Jurkat, Clone E6-1 (cell line): ENCODE results near the gene DEAF1.
A peak's percentile ranks its signal among the peaks of the same experiment; 100 is the strongest.

Experiments used
- DNase-seq: peaks from one replicate; pipeline ENCODE4 v3.0.0-alpha.2; 2011; ENCODE audit warnings: low read depth, low spot score
- H3K4me3 ChIP-seq: 2 replicates; pipeline ENCODE4 v1.5.1; 2011; ENCODE audit warnings: mild to moderate bottlenecking, low read length, control low read depth, moderate library complexity

The DEAF1 gene

DNA sequence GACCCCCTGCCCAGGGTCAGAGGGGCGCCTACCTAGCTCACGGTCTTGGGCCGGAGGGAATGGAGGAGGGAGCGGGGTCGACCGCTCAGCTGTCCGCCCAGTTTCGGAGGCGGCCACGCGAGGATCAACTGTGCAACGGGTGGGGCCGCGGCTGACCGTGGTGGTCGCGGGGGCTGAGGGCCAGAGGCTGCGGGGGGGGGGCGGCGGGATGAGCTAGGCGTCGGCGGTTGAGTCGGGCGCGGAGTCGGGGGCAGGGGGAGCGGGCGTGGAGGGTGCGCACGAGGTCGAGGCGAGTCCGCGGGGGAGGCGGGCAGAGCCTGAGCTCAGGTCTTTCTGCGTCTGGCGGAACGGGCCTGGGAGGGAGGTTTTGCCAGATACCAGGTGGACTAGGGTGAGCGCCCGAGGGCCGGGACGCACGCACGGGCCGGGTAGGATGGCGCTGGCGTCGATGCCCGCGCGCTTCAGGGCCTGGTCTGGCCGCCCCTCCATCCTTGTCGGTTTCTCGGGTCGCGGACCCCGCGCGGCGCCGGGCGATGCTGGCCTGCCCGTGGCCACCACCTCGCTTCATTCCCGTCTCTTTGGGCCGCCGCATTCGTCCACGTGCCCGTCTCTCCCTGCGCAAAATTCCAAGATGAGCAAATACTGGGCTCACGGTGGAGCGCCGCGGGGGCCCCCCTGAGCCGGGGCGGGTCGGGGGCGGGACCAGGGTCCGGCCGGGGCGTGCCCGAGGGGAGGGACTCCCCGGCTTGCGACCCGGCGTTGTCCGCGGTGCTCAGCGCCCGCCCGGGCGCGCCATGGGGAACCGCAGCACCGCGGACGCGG, 58.3 kb downstream of the DEAF1 start, which contains the start of gene DRD4:
Gene DRD4 (plus strand): TSS at position 759 of the 822 bp plus-strand sequence. CDS start 36 bp downstream, at position 795.
- DNase-seq: no peak

DNA sequence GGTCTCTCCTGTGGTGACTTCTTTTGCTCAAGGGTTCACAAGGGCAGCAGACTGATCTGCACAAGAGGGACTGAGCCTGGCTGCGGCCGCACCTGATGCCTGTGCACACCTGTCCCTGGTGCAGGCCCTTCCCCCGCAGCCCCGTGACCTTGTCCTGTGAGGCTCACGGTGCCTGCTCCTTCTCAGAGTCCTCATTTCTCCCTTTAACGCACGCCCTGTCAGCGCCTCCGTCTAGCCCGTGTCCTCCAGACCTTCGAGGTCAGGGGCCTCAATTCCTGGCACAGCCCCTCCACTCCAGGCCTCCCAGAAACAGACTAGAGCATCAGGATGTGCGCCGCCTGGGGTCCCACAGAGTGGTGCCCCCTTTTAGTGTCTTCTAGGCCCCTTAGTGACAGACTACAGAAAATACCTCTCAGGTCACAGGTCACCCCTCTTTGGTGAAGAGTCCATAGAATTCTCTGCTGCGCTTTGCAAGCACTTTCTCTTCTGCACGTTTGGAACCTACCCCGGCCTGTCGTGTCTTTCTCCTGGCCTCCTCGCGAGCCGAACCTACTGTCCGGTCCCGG, 59.0 kb downstream of the DEAF1 start:
- no peak for DNase-seq
- H3K4me3 ChIP-seq: no peak overlapping the region

More for the DNA sequence above, 58.3 kb downstream of the DEAF1 start, which contains the start of gene DRD4:
- H3K4me3 ChIP-seq: no peak within 1 kb of the TSS

DNA sequence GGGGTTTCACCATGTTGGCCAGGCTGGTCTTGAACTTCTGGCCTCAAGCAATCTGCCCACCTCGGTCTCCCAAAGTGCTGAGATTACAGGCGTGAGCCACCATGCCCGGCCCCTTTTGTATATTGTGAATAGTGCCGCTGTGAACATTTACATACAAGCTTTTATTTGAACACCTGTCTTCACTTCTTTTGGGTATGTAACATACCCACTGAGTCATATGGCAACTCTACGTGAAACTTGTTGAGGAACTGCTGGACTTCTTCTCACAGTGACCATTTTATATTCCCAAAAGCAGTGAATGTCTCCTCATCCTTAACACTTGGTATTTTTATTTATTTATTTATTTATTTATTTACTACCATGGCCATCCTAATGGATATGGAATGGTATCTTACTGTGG, 64.2 kb downstream of the DEAF1 start:
- no peak for DNase-seq
- no peak overlapping the region for H3K4me3 ChIP-seq

DNA sequence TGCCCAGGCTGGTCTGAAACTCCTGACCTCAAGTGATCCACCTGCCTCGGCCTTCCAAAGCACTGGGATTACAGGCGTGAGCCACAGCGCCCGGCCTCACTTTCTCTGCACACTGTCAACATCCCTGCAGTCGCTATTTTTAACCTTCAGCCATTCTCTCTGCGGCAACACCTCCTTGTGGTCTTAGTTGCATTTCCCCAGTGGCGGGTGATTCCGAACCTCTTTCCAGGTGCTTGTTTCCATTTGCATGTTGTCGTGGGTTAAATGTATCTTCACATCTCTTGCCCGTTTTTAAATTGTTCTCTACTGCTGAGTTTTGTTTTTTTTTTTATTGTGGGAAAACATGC, 65.8 kb downstream of the DEAF1 start:
- peak; percentile 36 for DNase-seq

DNA sequence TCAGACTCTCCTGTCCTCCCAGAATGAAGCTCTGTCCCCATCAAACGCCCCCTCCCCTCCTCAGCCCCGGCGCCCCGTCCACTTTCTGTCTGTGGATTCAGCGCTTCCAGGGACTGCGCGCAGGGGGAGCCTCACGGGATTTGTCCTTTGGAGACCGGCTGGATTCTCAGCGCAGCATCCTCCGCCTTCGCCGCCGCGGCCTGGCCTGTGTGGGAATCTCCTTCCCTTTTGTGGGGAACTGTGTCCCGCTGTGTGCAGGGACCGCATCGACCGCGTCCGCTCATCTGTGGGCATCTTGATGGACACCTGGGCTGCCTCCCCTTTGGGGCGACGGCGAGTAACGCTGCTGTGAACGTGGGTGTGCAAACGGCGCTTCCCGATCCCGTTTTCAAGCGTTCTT, 67.0 kb downstream of the DEAF1 start:
- H3K4me3 ChIP-seq: peak overlapping the region; percentile 46
- DNase-seq: no peak

More for the DNA sequence above, 65.8 kb downstream of the DEAF1 start:
- H3K4me3 ChIP-seq: no peak overlapping the region

DNA sequence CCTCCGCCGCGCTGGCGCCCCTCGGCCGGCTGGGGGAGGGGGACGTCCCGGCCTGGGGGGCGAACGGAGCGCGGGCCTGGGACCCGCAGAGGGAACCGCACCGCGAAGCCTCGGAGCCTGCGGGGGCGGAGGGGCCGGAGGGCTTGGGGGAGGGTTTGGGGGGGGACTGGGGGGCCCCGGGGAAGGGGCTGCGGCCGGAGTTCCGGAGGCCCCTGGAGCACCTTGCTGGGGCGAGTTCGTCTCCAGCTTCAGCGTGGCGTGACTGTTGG, 67.8 kb downstream of the DEAF1 start:
- no peak for DNase-seq
- H3K4me3 ChIP-seq: no peak overlapping the region

DNA sequence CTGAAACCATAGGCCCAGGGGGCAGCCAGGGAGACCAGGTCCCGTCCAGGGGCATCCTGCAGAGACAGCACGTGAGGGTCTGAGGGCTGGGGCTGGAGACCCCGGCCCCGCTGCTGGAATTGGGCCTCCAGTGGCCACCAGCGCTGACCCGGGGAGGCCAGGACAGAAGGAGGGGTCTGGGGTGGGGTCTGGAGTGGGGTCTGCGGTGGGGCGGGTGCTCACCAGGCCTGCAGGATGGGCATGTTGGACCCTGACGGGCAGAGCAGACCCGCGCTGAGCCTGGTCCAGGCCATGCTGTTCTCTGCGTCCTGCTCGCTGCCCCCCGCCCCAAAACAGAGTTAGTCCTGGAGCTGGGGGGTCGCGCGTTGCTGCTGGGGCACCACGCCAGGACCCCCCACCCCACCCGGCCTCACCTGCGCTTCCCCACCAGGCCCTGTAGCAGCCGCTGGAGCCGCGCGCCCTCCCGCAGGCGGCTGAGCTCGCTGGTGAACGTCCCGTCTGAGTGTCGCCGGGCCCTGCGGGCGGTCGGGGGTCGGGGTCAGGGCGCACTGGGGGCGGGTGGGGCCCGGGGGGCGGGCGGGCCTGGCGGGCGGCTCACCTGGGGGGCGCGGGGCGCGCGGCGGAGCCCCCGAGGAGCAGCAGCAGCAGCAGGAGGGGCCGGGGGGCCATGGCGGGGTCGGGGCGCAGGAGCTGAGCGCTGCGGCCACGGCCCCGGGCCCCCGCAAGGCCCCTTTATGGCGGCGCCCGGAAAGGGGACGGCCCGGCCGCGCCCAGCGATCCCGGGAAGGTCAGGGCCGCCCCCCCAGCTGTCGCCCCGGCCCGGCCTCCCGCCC, 68.3 kb downstream of the DEAF1 start, which contains the start of gene SCT:
Gene SCT (minus strand): TSS at position 707 of the 833 bp plus-strand sequence. CDS start 38 bp downstream, at position 669.
- H3K4me3 ChIP-seq: no peak within 1 kb of the TSS
- no peak for DNase-seq

DNA sequence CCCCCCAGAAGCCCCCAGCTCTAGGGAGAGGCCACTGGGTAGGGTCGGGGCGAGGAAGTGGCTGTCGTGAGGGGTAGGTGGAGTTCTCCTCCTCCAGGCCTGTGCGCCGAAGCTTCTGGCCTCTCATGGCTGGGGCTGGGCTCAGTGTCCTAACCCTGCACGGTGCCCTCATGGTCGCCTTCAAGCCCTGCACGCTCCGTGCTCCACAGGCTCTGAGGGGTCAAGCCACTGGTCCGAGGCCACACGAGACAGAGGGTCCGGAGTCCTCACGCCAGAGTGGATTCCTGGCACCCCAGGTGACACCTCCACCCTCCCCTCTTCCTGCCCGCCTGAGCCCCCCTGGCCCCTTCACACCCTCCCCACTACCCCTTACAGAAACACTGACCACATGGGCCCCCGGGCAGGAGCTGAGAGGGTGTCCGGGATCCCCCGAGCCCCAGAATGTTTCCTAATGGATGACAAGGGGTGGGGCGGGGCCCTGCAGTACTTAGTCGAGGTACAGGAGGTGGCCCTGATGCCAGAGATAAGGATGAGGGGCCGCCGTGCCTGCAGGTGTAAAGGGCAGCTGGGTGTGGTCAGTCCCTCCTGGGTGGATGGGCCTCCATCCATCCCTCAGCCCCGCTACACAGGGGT, 69.3 kb downstream of the DEAF1 start:
- no peak for DNase-seq
- no peak overlapping the region for H3K4me3 ChIP-seq

DNA sequence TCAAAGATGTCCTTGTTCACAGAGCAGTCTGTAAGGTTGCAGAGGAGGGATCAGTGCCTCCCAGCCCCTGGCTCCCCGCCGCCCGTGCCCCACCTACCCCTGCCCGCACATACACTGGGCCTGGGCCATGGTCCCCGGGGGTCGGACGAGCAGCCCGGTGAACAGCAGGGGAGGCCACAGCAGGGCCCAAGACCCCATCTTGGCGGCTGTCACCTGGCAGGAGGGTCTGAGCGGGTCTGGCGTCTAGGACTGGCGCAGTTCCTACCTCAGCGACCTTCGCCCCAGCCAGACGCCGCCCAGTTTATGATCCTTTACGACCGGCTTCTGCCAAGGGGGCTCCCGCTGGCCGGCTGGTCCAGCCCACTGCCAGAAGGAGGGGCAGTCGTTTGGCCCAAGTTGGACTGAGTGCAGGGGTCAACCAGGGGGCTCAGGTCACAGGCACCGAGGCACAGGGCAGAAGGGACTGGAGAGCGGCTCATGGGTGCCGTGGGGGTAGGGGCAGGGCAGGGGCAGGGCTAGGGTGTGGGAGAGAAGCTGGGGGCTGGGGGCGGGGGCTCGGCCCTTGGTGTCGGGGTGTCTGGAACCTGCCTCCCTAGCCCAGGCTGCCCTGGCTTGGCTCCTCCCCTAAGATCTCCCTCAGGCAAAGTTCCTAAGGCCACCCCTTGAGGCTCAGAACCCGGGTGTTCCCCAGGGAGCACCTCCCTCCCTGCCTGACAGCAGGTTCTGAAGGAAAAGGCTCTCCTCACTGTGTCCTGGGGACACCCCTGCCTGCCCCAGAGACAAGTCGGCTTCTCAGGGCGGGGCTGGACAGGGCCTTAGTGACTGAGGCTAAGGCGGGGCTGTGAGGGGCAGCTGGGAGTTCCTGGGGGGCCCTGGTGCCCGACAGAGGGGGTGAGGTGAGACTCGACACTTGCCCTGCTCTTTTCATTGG, 70.1 kb downstream of the DEAF1 start, which contains the start of gene CDHR5:
Gene CDHR5 (minus strand): TSS at position 251 of the 931 bp plus-strand sequence. CDS start 53 bp downstream, at position 198.
- H3K4me3 ChIP-seq: no peak within 1 kb of the TSS

DNA sequence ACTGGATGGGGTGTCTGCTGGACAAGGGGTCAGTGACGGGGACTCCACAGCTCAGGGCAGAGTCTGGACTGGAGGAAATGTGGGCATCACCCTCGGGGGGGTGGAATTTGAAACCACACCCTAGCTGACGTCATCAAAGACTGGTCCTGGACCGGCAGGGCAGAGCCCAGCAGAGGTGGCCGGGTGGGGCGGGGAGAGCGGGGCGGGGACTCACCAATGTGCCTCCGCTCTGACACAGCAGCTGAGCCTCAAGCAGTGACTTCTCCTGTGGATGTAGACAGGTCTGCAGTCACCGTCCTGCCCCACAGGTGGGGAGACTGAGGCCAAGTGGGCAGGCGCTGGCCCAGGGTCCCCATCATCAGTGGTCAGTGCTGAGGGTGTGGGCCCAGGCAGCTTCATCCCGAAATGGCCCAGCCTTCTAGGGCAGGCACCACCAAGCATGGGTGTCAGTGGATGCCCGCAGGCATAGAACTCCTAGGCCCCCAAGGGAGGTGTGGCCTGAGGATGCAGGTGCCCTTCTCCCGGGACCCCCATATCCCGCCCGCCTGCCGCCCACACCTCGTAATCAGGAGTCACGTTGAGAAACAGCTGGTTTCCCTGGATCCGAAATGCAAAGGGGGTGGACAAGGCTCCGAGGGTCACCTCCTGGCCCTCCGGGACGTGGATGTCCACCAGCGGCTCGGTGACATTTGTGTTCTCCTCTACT, 70.9 kb downstream of the DEAF1 start:
- DNase-seq: no peak
- no peak overlapping the region for H3K4me3 ChIP-seq

More for the DNA sequence above, 70.1 kb downstream of the DEAF1 start, which contains the start of gene CDHR5:
- no peak for DNase-seq

DNA sequence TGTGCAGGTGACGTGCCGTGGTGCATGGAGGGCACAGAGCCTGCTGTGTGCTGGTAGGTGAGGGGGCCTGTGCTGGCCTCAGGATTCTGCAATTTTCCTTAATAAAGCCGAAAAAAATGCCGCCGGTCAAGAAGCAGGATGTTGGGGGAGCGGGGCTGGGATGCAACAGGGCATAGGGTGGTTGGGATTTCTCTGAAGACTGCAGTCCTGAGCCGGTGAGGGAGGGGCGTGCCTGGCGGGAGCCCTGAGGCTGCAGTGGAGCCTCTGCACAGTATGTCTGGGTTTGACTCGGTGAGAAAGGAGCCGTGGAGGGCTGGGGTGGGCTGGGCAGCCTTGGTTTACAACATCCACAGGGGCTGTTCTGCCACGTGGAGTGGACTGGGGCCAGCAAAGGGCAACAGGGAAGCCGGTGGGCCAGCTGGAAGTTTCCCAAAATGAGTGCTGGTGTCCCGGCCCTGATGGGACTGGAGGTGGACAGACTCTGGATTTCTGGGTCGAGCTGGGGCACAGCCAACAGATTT, 71.6 kb downstream of the DEAF1 start:
- DNase-seq: no peak
- H3K4me3 ChIP-seq: no peak overlapping the region

DNA sequence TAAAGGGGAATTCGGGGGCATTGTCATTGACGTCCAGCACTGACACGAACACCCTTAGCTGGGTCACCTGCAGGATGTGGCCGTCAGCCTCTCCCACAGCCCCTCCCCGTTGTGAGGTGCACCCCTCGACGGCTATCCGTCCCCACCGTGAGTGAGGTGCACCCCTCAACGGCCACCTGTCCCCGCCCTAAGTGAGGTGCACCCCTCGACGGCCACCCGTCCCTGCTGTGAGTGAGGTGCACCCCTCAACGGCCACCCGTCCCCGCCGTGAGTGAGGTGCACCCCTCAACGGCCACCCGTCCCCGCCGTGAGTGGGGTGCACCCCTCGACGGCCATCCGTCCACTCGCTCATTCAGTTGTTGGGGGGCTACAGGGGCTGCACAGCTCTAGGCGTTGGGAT, 73.2 kb downstream of the DEAF1 start:
- DNase-seq: no peak
- H3K4me3 ChIP-seq: no peak overlapping the region

DNA sequence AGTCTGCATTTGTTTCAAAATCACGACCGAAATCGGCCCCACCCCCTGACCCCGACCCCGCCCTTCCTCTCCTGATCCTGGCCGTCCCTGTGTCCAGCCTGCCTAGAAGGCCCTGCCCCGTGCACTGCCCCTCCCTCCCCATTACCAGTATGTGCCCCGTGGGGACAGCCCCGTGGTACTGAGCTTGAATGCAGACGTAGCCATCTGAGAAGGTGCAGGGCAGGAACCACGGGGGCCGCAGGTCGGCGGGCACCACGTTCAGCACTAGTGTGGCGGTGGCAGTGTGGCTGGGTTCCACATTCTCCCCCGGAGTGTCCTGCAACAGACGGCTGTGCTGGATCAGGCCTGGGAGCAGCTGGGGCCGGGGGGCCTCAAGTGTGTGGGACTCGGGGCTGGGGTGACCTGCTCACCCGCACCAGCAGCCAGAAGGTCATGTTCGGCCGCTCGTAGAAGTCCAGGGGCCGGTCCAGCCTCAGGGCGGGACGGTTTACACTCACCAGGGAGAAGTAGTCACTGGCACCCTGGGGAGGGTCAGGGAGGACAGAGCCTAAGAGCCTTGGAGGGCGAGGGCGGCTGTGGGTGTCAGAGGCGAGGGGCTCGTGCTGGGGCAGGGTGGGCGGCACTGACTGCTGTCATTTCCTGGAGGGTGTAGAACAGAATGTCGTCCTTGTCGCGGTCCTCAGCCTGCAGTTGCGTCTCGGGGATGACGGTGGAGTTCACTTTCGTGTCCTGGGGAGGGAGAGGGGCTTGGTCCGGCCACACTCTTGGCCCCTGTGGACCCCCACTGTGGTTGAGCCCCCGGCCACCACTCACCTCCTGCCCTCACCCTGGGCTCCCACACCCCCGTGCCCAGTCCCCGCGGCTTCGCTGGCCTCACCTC, 73.8 kb downstream of the DEAF1 start:
- DNase-seq: no peak
- H3K4me3 ChIP-seq: no peak overlapping the region

DNA sequence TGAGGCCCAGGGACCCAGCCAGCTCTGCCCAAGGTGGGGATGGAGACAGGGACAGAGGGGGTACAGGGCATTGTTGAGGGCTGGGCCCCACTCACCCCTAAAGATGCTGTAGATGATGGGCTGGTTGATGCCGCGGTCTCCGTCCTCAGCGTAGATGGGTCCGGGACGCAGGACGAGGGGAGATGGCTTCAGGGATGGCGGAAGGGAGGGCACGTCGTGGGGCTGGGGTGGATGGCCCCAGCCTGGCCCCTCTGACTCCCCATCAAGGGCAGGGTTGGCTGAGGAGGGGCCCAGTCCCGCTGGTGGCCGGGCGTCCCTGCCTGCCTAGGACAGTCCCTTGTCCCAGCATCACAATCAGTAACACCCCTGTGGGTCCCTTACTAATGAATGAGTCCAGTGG, 74.8 kb downstream of the DEAF1 start:
- no peak for DNase-seq
- H3K4me3 ChIP-seq: no peak overlapping the region

DNA sequence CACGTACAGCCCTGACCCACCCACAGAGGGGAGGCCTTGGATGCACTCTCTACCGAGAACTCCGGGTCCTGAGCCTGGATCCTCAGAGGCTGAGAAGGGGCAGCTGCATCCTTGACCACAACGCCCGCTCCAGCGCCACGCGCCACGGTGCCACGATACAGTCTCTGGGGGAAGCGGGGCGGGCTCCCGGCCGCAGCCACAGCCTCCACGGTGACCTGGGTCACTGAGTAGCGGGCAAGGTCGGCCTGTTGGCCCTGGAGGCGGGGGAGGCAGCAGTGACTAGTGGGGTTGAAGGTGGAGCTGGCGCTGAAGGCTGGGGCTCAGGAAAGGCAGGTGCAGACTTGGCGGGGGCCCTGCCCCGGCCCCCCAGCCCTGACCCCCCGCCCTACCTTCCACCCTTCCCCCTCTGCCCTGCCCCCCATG, 75.4 kb downstream of the DEAF1 start:
- no peak overlapping the region for H3K4me3 ChIP-seq
- DNase-seq: no peak

DNA sequence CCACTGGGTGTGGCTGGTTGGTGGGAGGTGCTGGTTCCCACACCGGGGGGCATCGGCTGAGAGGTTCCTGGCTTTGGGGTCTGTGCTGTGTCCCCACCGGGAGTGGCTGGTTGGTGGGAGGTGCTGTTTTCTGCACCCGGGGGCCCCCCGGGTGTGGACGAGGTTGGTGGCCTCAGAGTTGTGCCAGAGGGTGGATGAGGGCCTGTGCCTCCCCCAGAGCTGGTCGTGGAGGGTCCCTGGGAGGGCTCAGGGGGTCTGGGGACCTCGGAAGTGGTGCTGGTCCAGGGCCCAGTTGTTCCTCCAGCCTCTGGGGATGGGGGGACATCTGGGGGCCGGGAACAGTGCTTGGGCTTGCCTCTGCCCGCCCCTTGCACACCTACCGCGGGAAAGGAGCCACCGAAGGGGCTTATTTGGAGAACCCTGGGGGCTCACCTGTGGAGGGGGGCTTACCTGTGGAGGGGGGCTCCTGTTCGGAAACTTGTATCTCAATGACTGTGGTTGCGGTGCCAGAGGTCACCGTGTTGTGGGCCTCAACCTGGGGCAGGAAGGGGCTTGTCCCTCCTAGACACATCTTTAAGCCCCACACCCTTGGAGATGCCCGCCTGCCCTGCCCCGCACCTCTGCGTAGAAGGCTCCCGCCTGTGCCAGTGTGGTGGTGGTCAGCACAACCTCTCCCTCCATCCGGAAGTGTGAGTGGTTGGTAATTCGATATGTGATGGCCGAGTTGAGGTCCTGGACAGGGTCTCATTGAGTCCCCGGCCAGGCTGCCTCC, 76.0 kb downstream of the DEAF1 start:
- H3K4me3 ChIP-seq: no peak overlapping the region
- DNase-seq: no peak
